ENCODE data around the gene ZNF385A. TPM values are rescaled to one million over a fixed set of nuclear protein-coding genes. Genes with fewer than 3 reads are reported as not detected.
A peak's percentile ranks its signal among the peaks of the same experiment; 100 is the strongest.

The ZNF385A gene
- total RNA-seq, 1 experiment from 2014 or later, result 5.7 TPM

- peaks cover 16% of the 10 kb centered on the region for H3K23me2 ChIP-seq (ENCODE audit: insufficient read length, low read depth, low read length, poor library complexity, severe bottlenecking)
- no peak overlapping the region for H3K18ac ChIP-seq (ENCODE audit: insufficient read length, low read depth, low read length)
- Mint-ChIP-seq H3K27me3 (ENCODE audit: low read depth) (peaks cover 58% of the 10 kb centered on the region), H3K36me3 (ENCODE audit: insufficient read depth in 1 of 3, low read depth in 3 of 3) (no peaks in the 10 kb centered on the region; a peak in 1 of 7 replicates), H3K9me3 (no peaks in the 10 kb centered on the region), H3K27ac (no peak overlapping the region; a peak in 1 of 7 replicates), H3K4me1 (peaks cover 39 to 40% of the 10 kb centered on the region in 2 experiments), H3K4me3 (peak overlapping the region; percentile 79 to 94)
- H3K27me3 ChIP-seq (ENCODE audit: insufficient read depth, low read length), result no peaks in the 10 kb centered on the region; the same call in 1 of the 2 replicates
- H4K91ac ChIP-seq (ENCODE audit: insufficient read length, low read depth, low read length), result no peak overlapping the region
- no peak overlapping the region for H4K5ac ChIP-seq (ENCODE audit: insufficient read length, low read depth, low read length)
- no peak overlapping the region for H2AK5ac ChIP-seq (ENCODE audit: insufficient read length, low read length)
- H2BK120ac ChIP-seq (ENCODE audit: low read depth, low read length, poor library complexity, severe bottlenecking), result no peak overlapping the region
- no peaks in the 10 kb centered on the region for H3K9me3 ChIP-seq (ENCODE audit: control insufficient read depth, low read depth, low read length)
- H2BK5ac ChIP-seq (ENCODE audit: insufficient read length, low read length), result no peak overlapping the region
- peak overlapping the region; percentile 40 for H3K4me2 ChIP-seq (ENCODE audit: insufficient read depth, insufficient read length, low read length)
- H3K79me2 ChIP-seq (ENCODE audit: insufficient read depth, low read length), result no peaks in the 10 kb centered on the region
- TF ChIP-seq CTCF (conservative IDR thresholded peaks at IDR 0.05), result no peak
- no peaks in the 10 kb centered on the region for H4K20me1 ChIP-seq (ENCODE audit: control insufficient read depth, insufficient read depth, insufficient read length)
- no peak overlapping the region for H3T11ph ChIP-seq (ENCODE audit: low read length)
- no peak overlapping the region for H3K14ac ChIP-seq (ENCODE audit: insufficient read depth, low read length)
- H2BK12ac ChIP-seq (ENCODE audit: insufficient read length, low read depth, low read length), result no peak overlapping the region
- no peak overlapping the region for H3K27ac ChIP-seq (ENCODE audit: insufficient read length, low read depth, low read length)
- H3K9ac ChIP-seq (ENCODE audit: extremely low read depth, insufficient read length, low read length), result peak overlapping the region; percentile 9
- H2AFZ ChIP-seq (ENCODE audit: low read length), result no peak overlapping the region
- H3K4me1 ChIP-seq (ENCODE audit: insufficient read depth, low read length), result peaks cover 5% of the 10 kb centered on the region; the same call in 1 of the 2 replicates
- H3K56ac ChIP-seq (ENCODE audit: insufficient read length, low read depth, low read length), result no peak overlapping the region
- no peak overlapping the region for H4K8ac ChIP-seq (replicated peaks; ENCODE audit: insufficient read length, low read depth, low read length)
- H3K79me1 ChIP-seq (ENCODE audit: insufficient read depth, low read depth, low read length, poor library complexity, severe bottlenecking), result no peaks in the 10 kb centered on the region
- DNase-seq, result no peak
- no peak overlapping the region for H3K4ac ChIP-seq (ENCODE audit: low read depth, low read length)
- no peak overlapping the region for H2BK20ac ChIP-seq (ENCODE audit: low read depth, low read length, poor library complexity, severe bottlenecking)
- H2BK15ac ChIP-seq (ENCODE audit: low read depth, low read length), result no peak overlapping the region
- H3K23ac ChIP-seq (ENCODE audit: insufficient read length, low read depth, low read length), result no peak overlapping the region
- no CpG with 5 or more reads among the region's 25 CpGs for WGBS (ENCODE audit: extremely low coverage, insufficient read length, low lambda C conversion rate)
These were observed 33.3 kb upstream of the ZNF385A start for GRCh38 chr12:54417712-54418440.
